Inferior parietal cortex (tissue), 1 donor: Measurements from ENCODE around the gene SIGLEC1.

Experiments
- DNase-seq: peaks from one replicate; pipeline ENCODE4 v3.0.0-alpha.2; 2016; ENCODE audit errors: extremely low spot score

SIGLEC1 gene

GRCh38 chr20:3728876-3729275 lies 16.5 kb upstream of the SIGLEC1 start:
- no peak for DNase-seq

GRCh38 chr20:3728354-3728753 lies 16.0 kb upstream of the SIGLEC1 start:
- DNase-seq = no peak

GRCh38 chr20:3727401-3728021 lies 15.1 kb upstream of the SIGLEC1 start:
- DNase-seq = peak; percentile 22

GRCh38 chr20:3724356-3724755 lies 12.0 kb upstream of the SIGLEC1 start:
- no peak for DNase-seq

GRCh38 chr20:3723284-3723683 lies 10.9 kb upstream of the SIGLEC1 start:
- no peak for DNase-seq

GRCh38 chr20:3721912-3722311 lies 9.5 kb upstream of the SIGLEC1 start:
- DNase-seq = no peak

- no peak for DNase-seq
Observed at GRCh38 chr20:3720626-3721025, 8.2 kb upstream of the SIGLEC1 start.

- no peak for DNase-seq
Observed at GRCh38 chr20:3720068-3720467, 7.7 kb upstream of the SIGLEC1 start.

GRCh38 chr20:3719046-3719445 lies 6.6 kb upstream of the SIGLEC1 start:
- DNase-seq = no peak

- DNase-seq = peak; percentile 21
Observed at GRCh38 chr20:3716195-3716834, 3.9 kb upstream of the SIGLEC1 start.

GRCh38 chr20:3714092-3714491 lies 1.7 kb upstream of the SIGLEC1 start:
- no peak for DNase-seq

- DNase-seq = no peak
Observed at GRCh38 chr20:3711484-3711941, 887 bp downstream of the SIGLEC1 start.

GRCh38 chr20:3710703-3711483 lies 1.5 kb downstream of the SIGLEC1 start:
- peak; percentile 66 for DNase-seq

- DNase-seq = no peak
Observed at GRCh38 chr20:3710011-3710466, 2.4 kb downstream of the SIGLEC1 start.

GRCh38 chr20:3707508-3707899 lies 4.9 kb downstream of the SIGLEC1 start:
- DNase-seq = no peak

- DNase-seq = no peak
Observed at GRCh38 chr20:3706774-3707507, 5.5 kb downstream of the SIGLEC1 start.

GRCh38 chr20:3705970-3706739 lies 6.2 kb downstream of the SIGLEC1 start:
- DNase-seq = no peak

GRCh38 chr20:3705491-3705969 lies 6.9 kb downstream of the SIGLEC1 start:
- no peak for DNase-seq

- no peak for DNase-seq
Observed at GRCh38 chr20:3704087-3704486, 8.3 kb downstream of the SIGLEC1 start.

GRCh38 chr20:3702611-3703391 lies 9.6 kb downstream of the SIGLEC1 start:
- no peak for DNase-seq
